Breast epithelium (tissue), 4 donors: ENCODE measurements around the gene BIRC6. TPM values are rescaled to one million over a fixed set of nuclear protein-coding genes. Genes with fewer than 3 reads are reported as not detected.

Experiments used
- DNase-seq, 2 donors: peaks; one replicate each; pipeline ENCODE4 v3.0.0-alpha.2; 2019; ENCODE audit warnings: low spot score in 2 of 2
- H3K27ac ChIP-seq, 2 donors: fragments of 200-600 bp; sonication (generic) in 1 of 2; one replicate each; pipeline ENCODE4 v1.5.1; 2016 to 2019; ENCODE audit warnings: mild to moderate bottlenecking in 1 of 2
- H3K27me3 ChIP-seq, 2 donors: fragments of 200-600 bp; sonication (generic) in 1 of 2; one replicate each; pipeline versions ENCODE4 v1.5.1 to v1.6.0; 2017 to 2019; ENCODE audit warnings: control low read depth in 1 of 2, mild to moderate bottlenecking in 1 of 2
- H3K36me3 ChIP-seq: fragments of 200-600 bp; one replicate; pipeline ENCODE4 v1.5.1; 2019
- H3K4me1 ChIP-seq, 2 donors: fragments of 200-600 bp; sonication (generic); one replicate each; pipeline ENCODE4 v1.5.1; 2016 to 2019; ENCODE audit warnings: control low read depth in 1 of 2
- H3K4me3 ChIP-seq, 3 donors: fragments of 200-600 bp; sonication (generic); 1 replicate in 2 of 3; 2 replicates in 1 of 3; pipeline ENCODE4 v1.5.1; 2016 to 2019; ENCODE audit warnings: mild to moderate bottlenecking in 3 of 3, moderate library complexity in 2 of 3
- H3K9me3 ChIP-seq, 2 donors: fragments of 200-600 bp; sonication (generic) in 1 of 2; one replicate each; pipeline ENCODE4 v1.5.1; 2016 to 2019; ENCODE audit warnings: control low read depth in 1 of 2
- POLR2A ChIP-seq: fragments of 450-650 bp; IDR thresholded peaks from one replicate; pipeline ENCODE4 v1.6.1; 2016; ENCODE audit warnings: antibody characterized with exemption, mild to moderate bottlenecking, moderate library complexity
- POLR2AphosphoS5 ChIP-seq, 3 donors: sonication (generic); formaldehyde crosslinking; IDR thresholded peaks; one replicate each; pipeline ENCODE4 v1.6.1; 2017; ENCODE audit warnings: antibody characterized with exemption in 3 of 3
- intact Hi-C: fragments of 100-400 bp; cut with DNase I; formaldehyde crosslinking; loops from one replicate; pipeline ENCODE4 v1.15.1; 2023; ENCODE audit warnings: low total_unique reads
- total RNA-seq, 3 donors: library from RNA; depleted of rRNA; stranded (reverse); fragments of >200 nt; gene quantifications; one replicate each; pipeline ENCODE4 v1.1.0, GENCODE V29; 2016
- TF ChIP-seq, protein P1 (sequence below), 3 donors: fragments of 450-650 bp; IDR thresholded peaks; one replicate each; pipeline ENCODE4 v1.5.1; 2016 to 2017; ENCODE audit warnings: antibody characterized with exemption in 3 of 3, mild to moderate bottlenecking in 3 of 3, moderate library complexity in 3 of 3

The BIRC6 gene
- total RNA-seq, 3 donors from 2014 or later: 132 to 245 (median 152) TPM

DNA sequence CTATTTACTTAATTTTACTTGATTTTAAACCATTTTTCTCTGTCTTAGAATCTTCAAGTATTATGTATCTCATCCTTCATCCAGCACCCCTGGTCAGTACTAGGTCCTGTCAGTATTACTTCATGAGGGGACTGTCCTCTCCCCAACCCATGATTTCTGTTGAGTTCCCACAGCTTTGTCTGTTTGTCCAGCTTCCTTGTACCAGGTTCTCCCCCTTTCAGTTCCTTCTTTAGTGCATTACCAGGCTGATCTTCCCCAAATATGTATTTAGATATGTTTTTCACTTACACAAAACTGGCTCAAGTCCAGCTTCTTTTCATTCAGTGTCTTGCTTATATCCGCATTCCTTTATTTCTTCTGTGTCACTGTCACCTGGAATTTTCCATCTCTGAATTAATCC lies 257.3 kb downstream of the BIRC6 start:
- no peak for DNase-seq

DNA sequence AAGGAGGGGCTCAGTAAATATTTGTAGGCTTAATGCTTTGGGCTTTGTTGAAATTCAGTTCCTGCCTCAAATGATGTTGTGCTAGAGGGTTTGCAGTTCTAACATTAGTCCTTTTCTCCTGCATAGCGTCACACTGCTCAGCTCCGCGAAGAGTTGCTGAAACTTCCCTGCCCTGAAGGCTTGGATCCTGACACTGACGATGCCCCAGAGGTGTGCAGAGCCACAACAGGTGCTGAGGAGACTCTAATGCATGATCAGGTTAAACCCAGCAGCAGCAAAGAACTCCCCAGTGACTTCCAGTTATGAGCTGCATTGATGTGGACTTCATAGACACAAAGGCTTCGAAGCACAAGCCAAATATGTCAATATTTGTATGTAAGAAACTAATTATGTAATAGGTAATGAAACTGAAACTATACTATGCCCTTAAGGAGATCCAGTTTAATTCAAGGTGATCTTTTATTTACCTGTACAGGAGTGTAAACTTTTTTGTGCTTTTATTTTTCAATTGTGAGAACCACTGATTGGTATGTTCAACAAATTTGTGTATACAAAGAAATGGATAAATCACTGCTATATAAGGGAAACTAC lies 260.9 kb downstream of the BIRC6 start:
- Histone ChIP-seq H3K4me1 (no peaks in the 10 kb centered on the region), H3K4me3 (no peak overlapping the region), H3K27ac (no peak overlapping the region), H3K9me3 (no peaks in the 10 kb centered on the region), H3K36me3 (no peaks in the 10 kb centered on the region), H3K27me3 (no peaks in the 10 kb centered on the region)
- TF ChIP-seq POLR2A (no peak), POLR2AphosphoS5 (IDR thresholded peaks at IDR 0.05) (no peak)
- TF ChIP-seq, protein P1, sequence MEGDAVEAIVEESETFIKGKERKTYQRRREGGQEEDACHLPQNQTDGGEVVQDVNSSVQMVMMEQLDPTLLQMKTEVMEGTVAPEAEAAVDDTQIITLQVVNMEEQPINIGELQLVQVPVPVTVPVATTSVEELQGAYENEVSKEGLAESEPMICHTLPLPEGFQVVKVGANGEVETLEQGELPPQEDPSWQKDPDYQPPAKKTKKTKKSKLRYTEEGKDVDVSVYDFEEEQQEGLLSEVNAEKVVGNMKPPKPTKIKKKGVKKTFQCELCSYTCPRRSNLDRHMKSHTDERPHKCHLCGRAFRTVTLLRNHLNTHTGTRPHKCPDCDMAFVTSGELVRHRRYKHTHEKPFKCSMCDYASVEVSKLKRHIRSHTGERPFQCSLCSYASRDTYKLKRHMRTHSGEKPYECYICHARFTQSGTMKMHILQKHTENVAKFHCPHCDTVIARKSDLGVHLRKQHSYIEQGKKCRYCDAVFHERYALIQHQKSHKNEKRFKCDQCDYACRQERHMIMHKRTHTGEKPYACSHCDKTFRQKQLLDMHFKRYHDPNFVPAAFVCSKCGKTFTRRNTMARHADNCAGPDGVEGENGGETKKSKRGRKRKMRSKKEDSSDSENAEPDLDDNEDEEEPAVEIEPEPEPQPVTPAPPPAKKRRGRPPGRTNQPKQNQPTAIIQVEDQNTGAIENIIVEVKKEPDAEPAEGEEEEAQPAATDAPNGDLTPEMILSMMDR (IDR thresholded peaks at IDR 0.05): no peak
- no peak for DNase-seq
- intact Hi-C loops: no loop called here

More for the DNA sequence above, 257.3 kb downstream of the BIRC6 start:
- H3K27ac ChIP-seq: no peak overlapping the region
- H3K27me3 ChIP-seq: no peaks in the 10 kb centered on the region
- TF ChIP-seq, protein P1 (IDR thresholded peaks at IDR 0.05): no peak
- TF ChIP-seq POLR2A (no peak), POLR2AphosphoS5 (IDR thresholded peaks at IDR 0.05) (no peak)
- H3K4me1 ChIP-seq: no peaks in the 10 kb centered on the region
- intact Hi-C loops: no loop called here
- no peaks in the 10 kb centered on the region for H3K36me3 ChIP-seq
- H3K4me3 ChIP-seq: no peak overlapping the region
- no peaks in the 10 kb centered on the region for H3K9me3 ChIP-seq

DNA sequence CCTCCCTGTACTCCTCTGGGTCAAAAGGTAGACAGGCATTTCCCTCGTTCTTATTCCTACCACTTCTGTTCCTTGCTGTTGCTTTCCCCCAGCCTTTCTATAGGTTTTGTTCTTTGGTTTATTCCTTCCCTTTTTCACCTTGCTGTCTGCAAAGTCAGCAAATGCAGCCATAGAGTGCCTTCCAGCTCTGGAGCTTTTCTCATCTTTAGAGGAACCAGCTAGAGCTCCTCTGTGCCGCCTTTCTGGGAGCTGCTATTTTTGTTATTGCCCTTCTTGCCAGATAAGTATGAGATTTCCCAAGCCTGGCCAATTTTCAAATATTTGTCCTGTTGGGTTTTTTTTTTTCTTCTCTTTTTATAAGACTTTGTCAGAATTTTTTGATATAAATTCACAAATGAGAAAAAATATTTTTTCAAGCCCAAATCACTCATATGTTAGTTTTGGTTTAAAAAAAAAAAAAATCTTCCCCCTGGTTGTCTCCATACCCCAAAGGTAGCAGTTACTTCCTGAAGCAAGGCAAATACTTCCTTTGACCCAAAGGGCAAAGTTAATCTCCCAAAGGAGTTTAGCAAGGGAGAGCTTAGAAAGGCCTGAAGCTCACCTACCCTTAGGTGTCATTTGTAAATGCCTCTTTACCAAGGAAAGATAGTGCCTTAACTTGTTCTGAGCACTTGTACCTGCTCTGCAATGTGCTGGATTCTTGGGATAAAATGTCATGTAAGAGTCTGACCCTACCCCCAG lies 265.9 kb downstream of the BIRC6 start:
- Histone ChIP-seq H3K4me3 (no peak overlapping the region), H3K27me3 (no peaks in the 10 kb centered on the region), H3K4me1 (no peaks in the 10 kb centered on the region), H3K9me3 (no peaks in the 10 kb centered on the region), H3K27ac (no peak overlapping the region), H3K36me3 (no peaks in the 10 kb centered on the region)
- intact Hi-C loops: no loop called here
- DNase-seq: no peak
- TF ChIP-seq POLR2AphosphoS5 (IDR thresholded peaks at IDR 0.05): no peak
- no peak for TF ChIP-seq POLR2A
- TF ChIP-seq, protein P1 (IDR thresholded peaks at IDR 0.05): no peak

DNA sequence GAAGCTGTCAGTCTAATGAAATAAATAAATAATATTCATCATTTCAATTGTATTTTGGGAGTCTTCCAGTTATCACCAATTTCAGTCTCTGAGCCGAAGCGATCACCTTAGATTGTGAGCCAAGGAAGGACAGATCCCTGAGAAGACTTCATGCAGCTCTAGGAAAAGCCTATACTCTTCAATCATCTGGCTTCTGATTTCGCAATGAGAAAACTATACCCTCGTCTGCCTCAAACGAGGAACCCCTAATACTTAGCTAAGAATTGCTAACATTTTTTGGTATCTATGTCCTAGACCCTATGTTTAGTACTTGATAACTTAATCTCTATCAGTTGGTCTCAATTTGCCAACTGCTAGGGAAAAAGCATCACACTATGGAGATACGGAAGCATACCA lies 266.5 kb downstream of the BIRC6 start:
- no peak overlapping the region for H3K27ac ChIP-seq
- H3K4me1 ChIP-seq: no peaks in the 10 kb centered on the region
- no peak for DNase-seq
- intact Hi-C loops: no loop called here
- no peaks in the 10 kb centered on the region for H3K36me3 ChIP-seq
- H3K9me3 ChIP-seq: no peaks in the 10 kb centered on the region
- H3K4me3 ChIP-seq: no peak overlapping the region
- TF ChIP-seq, protein P1 (IDR thresholded peaks at IDR 0.05): no peak
- TF ChIP-seq POLR2A: no peak
- TF ChIP-seq POLR2AphosphoS5 (IDR thresholded peaks at IDR 0.05): no peak
- no peaks in the 10 kb centered on the region for H3K27me3 ChIP-seq

DNA sequence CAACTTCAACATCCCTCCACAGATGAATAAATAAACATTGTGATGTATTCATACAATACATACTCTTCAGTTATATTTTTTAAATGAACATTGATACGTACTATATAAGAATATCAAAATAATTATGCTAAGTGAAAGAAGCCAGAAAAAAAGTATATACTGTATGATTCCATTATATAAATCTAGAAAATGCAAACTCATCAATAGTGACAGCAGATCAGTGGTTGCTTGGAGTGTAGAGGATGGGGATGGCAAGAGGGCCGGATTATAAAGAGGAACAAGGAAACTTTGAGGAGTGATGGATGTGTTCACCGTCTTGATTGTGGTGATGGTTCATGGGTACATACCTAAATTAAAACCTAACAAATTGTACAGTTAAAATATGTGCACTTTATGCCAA lies 268.0 kb downstream of the BIRC6 start:
- intact Hi-C loops: no loop called here
- TF ChIP-seq POLR2A (no peak), POLR2AphosphoS5 (IDR thresholded peaks at IDR 0.05) (no peak)
- TF ChIP-seq, protein P1 (IDR thresholded peaks at IDR 0.05): no peak
- no peak overlapping the region for H3K4me3 ChIP-seq

More for the DNA sequence above, 268.0 kb downstream of the BIRC6 start:
- no peaks in the 10 kb centered on the region for H3K9me3 ChIP-seq
- H3K27ac ChIP-seq: no peak overlapping the region
- no peak for DNase-seq
- no peaks in the 10 kb centered on the region for H3K27me3 ChIP-seq
- peaks cover 0 to 7% of the 10 kb centered on the region in 2 donors for H3K4me1 ChIP-seq
- H3K36me3 ChIP-seq: no peaks in the 10 kb centered on the region
